G401.6 (cell line): Measurements from ENCODE around the gene C16orf74.

Experiments used
- FAIRE-seq: peaks from 2 replicates; lab custom pipeline; 2012; peaks lifted over from hg19 to GRCh38; lab: Jason Lieb, UNC

C16orf74 gene

GRCh38 chr16:85774136-85774535 lies 23.2 kb upstream of the C16orf74 start:
- FAIRE-seq = no peak

DNA sequence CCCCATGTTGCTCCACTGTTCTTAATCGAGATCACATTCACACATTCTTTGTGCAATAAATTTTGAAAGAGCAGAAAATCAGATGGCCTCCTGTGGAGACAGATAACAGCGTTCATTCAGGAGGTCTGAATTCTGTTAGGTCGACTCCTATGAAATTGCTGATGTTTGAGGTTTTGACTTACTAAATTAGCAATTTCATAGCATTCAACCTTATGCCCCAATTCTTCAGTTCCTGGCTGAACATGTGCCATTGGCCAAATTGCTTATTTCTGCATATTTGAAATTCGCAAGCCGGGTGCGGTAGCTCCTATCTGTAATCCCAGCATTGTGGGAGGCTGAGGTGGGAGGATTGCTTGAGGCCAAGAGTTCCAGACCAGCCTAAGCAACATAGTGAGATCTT lies 22.1 kb upstream of the C16orf74 start:
- no peak for FAIRE-seq

DNA sequence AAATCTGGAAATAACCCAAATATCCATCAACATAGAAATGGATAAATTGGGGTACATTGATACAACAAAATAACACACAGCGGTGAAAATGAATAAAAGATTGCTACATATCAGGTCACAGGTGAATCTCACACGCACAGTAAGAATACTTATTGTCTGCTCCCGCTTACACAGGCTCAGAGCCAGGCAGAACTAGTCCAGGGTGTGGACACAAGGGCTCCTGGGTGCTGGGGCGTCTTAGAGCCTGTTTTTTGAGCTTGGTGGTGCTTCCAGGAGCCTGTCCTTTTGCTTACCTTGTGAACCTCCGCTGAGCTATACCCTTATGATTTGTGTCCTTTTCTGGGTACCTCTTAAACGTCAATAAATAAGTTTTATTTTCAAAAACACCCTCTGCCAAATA lies 19.8 kb upstream of the C16orf74 start:
- no peak for FAIRE-seq

- no peak for FAIRE-seq
Measured at GRCh38 chr16:85768199-85768598, 17.3 kb upstream of the C16orf74 start.

GRCh38 chr16:85767531-85767930 lies 16.6 kb upstream of the C16orf74 start:
- FAIRE-seq = no peak

- FAIRE-seq = no peak
Measured at GRCh38 chr16:85765767-85766166, 14.9 kb upstream of the C16orf74 start.

- no peak for FAIRE-seq
Measured at GRCh38 chr16:85765211-85765610, 14.3 kb upstream of the C16orf74 start.

GRCh38 chr16:85763616-85764015 lies 12.7 kb upstream of the C16orf74 start:
- FAIRE-seq = peak; percentile 72

DNA sequence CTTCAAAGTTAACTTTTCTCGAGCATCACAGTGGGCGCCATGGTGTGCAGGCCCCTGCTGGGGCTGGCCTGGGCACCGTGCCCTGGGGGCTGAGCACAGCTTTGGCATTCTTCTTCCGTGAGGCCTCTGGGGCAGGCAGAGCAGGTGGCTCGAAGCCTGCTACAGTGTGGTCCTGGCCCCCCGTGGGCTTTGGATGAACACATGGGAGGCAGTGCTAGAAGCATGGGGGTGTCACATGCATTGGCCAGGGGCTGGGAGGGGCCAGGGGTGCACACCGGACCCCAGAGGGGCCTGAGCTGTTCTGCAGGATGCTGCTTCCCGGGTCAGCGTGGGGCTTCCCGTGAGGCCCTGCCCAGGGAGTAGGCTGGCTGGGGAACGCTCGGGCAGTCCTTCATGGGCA lies 12.1 kb upstream of the C16orf74 start:
- no peak for FAIRE-seq

GRCh38 chr16:85761861-85762260 lies 11.0 kb upstream of the C16orf74 start:
- no peak for FAIRE-seq

DNA sequence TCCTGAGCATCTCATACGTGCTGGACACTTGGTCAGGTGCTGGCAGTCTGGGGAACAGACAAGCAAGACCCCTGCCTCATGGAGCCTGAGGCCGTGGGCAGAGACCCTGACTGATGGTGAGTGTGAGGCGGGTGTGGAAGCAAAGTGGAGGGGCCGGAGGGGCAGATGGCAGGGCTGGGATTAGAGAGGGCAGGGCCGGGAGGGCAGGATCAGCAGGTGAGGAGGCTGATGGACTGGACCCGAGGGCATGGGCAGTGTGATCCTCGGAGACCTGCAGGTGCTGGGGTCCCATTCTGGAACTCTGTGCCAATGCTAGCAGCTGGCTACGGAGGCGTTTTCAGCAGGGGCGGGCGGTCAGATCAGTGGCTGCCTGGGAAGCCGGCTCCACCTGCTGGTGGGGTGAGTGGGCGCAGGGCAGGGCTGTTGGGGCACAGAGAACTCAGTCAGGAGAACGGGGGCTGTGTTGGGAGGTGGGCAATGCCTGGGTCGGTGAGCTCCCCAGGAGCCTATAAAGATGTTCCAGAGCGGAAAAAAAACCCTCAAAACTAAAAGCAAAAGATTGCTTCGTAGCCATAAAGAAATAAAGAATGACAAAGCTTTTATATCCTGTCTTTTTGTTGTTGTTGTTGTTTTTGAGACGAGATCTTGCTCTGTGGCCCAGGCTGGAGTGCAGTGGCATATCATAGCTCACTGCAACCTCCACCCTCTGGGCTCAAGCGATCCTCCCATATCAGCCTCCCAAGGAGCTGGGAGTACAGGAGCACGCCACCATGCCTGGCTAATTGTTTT lies 8.9 kb upstream of the C16orf74 start:
- no peak for FAIRE-seq

DNA sequence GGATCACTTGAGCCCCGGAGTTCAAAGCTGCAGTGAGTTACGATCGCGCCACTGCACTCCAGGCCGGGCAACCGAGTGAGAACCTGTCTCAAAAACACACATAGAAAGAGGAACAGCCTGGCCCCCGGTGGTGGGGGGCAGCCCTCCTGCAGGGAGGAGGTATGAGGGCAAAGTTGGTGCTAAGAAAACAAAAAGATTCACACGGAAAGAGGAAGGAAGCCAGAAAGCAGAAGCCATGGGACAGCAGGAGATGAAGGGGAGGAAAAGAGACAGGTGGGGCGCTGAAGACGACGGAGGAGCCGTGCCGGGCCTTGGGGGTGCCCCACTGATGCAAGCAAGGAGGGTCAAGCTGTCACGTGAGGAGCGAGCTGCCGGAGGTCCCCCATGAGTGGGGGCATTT lies 8.2 kb upstream of the C16orf74 start:
- no peak for FAIRE-seq

DNA sequence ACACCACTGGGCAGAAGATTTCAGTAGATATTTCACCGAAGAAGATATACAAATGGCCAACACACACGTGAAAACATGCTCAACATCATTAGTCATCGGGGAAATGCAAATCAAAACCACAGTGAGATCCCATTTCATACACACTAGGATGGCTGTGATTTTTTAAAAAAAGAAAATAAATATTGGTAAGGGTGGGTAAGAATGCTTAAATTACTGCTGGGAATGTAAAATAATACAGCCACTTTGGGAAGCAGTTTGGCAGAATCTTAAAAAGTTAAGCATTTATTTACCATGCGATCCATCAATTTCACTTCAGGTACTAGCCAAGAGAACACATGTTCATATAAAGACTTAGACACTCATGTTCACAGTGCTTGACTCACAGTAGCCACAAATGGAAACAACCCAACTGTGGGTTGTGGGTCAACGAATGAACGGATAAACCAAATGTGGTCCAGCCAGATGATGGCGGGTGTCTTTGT lies 6.5 kb upstream of the C16orf74 start:
- FAIRE-seq = no peak

DNA sequence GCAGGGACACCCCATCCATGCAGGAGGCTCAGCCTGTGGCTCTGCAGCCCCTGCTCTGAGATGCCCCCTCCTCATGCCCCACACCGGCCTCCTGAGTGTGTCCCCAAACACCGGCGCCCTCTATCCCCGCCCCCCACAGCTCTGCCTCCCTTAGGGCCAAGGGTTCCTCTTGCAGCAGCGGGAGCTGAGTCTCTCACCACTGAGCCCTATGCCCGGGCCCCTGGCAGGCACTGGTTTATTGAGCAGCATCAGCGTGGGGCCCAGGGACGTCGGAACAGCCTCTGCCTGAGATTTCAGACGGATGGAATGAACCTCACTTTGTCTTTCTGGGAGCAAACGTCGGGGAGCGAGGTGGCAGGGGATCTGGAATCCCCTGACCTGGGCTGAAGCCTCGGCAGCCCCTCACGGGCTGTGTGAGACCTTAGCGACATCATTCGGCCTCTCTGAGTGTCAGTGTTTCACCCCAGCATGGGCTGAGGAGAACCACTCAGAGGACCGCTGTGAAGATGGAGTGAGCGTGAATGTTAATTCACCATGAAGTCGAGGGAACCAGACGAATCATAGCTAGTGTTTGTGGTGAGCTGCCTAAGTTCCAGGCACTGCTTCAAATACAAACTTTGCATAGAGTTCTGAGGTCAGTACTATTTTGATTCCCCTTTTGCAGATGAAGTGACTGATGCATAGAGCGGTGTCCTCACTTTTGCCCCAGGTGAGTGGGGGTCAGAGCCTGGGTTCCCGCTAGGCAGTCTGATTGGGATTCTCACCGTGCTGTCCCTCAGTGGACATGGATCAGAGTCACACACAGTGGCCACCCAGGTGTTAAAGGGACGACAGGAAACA lies 5.3 kb upstream of the C16orf74 start:
- FAIRE-seq = no peak

- FAIRE-seq = no peak
Measured at GRCh38 chr16:85754413-85754812, 3.5 kb upstream of the C16orf74 start.

DNA sequence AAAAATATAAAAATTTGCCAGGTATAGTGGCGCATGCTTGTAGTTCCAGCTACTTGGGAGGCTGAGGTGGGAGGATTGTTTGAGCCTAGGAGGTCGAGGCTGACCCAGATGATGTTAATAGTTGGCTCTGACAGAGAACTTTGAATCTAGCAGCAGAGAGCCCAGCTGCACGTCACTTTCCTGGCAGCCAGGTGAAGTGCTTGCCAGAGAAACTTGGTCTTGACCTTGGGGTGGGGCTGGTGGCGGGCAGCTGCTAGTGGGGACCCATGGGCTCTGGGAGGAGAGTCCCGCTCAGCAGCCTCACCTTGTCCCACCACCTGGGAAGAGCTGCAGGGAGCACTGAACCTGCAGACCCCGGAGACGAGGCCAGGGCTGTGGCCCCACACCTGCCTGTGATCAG lies 3.1 kb upstream of the C16orf74 start:
- no peak for FAIRE-seq

DNA sequence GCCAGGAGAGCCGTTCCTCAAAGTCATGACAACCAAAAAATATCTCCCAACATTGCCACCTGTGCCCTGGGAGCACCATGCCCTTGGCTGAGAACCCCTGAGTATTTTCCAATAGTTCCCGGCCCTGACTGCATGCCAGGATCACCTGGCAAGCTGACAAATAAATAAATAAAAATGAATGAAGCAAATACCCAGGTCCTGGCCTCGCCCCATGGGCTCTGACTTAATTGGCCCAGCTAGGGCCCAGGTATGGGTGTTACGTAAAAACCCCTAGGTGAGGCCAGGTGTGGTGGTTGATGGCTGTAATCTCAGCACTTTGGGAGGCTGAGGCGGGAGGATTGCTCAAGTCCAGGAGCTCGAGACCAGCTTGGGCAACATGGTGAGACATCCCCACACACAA lies 2.7 kb upstream of the C16orf74 start:
- no peak for FAIRE-seq

- no peak for FAIRE-seq
Measured at GRCh38 chr16:85752511-85753420, 1.9 kb upstream of the C16orf74 start.

DNA sequence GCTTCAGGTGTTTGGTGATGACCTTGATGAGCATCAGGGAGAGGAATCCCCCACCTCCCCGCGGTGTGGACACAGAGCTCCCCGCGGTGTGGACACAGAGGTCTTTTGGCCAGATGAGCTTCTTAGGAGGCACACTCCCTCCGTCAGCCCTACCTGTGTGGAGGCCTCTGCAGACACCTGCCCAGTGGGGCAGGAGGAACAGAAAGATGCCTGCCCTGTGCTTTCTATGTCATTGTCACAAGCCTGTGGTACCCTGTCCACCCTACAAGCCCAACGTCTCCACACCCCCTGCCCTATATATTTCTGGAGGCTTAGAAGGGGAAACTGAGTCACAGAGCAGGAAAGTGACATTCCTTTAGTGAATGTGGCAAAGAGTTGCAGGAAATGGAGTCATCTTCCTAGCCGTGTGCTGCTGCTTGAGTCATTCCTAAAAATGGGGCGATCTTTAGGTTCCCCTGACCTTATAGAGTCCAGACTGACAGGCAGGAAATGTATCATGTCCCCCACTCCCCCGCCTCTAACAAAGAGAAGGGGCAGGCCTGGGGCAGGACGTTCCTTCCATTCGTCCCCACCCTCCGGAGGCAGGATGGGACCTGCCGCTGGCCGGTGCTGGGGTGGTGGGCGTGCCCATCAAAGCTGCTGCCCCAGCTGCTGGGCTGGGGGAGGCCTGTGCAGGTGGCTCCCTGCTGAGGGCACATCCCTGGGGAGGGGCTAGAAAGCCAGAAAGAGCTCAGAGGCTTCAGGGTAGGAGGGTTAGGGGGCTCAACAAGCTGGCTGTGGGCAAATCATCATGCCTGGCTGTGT lies 1.0 kb upstream of the C16orf74 start:
- FAIRE-seq = no peak

DNA sequence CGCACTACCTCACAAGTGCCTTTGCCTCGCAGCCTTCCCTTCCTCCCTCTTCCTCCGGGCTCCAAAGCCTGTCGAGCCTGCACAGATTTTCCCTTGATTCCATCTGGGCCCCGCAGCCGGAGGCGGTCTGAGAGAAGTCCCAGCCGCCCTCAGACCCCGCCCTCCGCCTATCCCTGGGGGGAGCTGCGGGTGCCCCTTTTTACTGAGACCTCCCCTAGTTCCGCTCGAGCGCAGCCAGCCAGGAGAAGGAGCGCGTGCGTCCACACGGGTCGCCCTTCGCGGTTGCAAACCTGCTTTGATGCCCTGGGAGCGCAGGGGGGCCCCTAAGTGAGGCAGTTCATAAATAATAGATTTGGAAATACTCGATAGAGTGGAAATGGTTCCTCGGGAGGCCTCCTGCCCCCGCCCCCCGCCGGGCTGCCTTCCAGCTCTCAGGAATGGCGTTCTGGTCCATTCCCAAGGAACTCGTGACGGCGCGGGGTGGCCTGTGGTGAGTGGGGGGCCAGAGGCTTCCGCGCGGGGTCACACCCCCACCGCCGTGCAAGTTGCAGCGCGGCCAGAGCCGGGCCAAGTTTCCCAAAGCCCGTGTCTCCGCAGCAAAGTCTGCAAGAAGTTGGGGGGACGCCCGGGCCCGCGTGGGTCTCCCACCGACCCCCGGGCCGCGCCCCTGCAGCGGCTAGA lies 610 bp downstream of the C16orf74 start:
- FAIRE-seq = no peak

GRCh38 chr16:85749771-85750145 lies 1.1 kb downstream of the C16orf74 start:
- FAIRE-seq = no peak
